Measurements from ENCODE around the gene AKT1.

DNA sequence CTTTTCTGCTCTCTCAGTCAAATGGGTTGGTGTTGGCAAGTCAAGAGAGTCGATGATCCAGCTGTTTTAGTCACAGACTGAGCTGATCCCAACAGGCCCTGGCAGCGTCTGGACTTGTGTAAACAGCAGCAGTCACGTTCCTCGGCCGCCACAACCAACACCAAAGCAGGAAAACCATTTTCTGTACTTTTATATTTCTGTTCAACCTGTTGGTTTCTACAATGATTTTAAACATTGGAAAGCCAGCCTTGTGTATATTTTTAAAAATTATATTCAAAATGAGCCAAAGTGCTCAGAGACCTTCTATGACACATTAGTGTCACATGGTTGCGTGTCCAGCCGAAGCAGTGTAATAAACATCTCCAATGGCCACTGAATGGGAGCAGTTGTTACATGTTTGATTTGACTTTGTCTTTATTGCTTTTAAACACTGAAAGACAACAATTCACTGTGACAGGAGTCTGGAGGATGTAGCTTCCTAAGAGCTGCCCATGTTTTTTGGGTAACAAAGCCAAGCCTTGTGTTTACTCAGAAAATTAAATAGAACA lies 48.5 kb downstream of the AKT1 start:
- TF ChIP-seq POLR2A (IDR thresholded peaks at IDR 0.05; ENCODE audit: low read length) (no peak), GATA1 (IDR thresholded peaks at IDR 0.05; ENCODE audit: low read depth, low read length) (no peak)
